GM19239 (cell line): Measurements from ENCODE around the gene WDR86.
A peak's percentile ranks its signal among the peaks of the same experiment; 100 is the strongest.

Experiments
- DNase-seq: peaks from one replicate; pipeline ENCODE4 v3.0.0; 2011; ENCODE audit warnings: low spot score; ENCODE audit not compliant: insufficient read length
- FAIRE-seq: peaks from 2 replicates; lab custom pipeline; 2011; peaks lifted over from hg19 to GRCh38; lab: Jason Lieb, UNC

Gene WDR86

GRCh38 chr7:151381348-151382078 is 28.3 kb downstream of the WDR86 start:
- FAIRE-seq (no peak), DNase-seq (no peak)

GRCh38 chr7:151381098-151381347 is 28.8 kb downstream of the WDR86 start:
- peak; percentile 31 for FAIRE-seq
- no peak for DNase-seq

GRCh38 chr7:151380199-151381097 is 29.4 kb downstream of the WDR86 start:
- FAIRE-seq (no peak), DNase-seq (no peak)

- DNase-seq (no peak), FAIRE-seq (no peak)
Observed at GRCh38 chr7:151379534-151380198, 30.2 kb downstream of the WDR86 start.

GRCh38 chr7:151379193-151379520 is 30.7 kb downstream of the WDR86 start:
- no peak for DNase-seq
- FAIRE-seq: no peak

- DNase-seq (no peak), FAIRE-seq (no peak)
Observed at GRCh38 chr7:151378496-151379192, 31.2 kb downstream of the WDR86 start.

- DNase-seq (no peak), FAIRE-seq (no peak)
Observed at GRCh38 chr7:151378011-151378410, 31.8 kb downstream of the WDR86 start.

GRCh38 chr7:151377406-151377805 is 32.4 kb downstream of the WDR86 start:
- DNase-seq (no peak), FAIRE-seq (no peak)

GRCh38 chr7:151376218-151376902 is 33.5 kb downstream of the WDR86 start:
- FAIRE-seq: no peak
- no peak for DNase-seq

- no peak for FAIRE-seq
- DNase-seq: no peak
Observed at GRCh38 chr7:151375530-151376217, 34.2 kb downstream of the WDR86 start.

GRCh38 chr7:151374726-151375125 is 35.1 kb downstream of the WDR86 start:
- no peak for FAIRE-seq
- no peak for DNase-seq

GRCh38 chr7:151374139-151374538 is 35.7 kb downstream of the WDR86 start:
- FAIRE-seq: no peak
- no peak for DNase-seq

- DNase-seq: no peak
- FAIRE-seq: no peak
Observed at GRCh38 chr7:151373599-151373998, 36.2 kb downstream of the WDR86 start.

- DNase-seq (no peak), FAIRE-seq (no peak)
Observed at GRCh38 chr7:151372612-151373265, 37.1 kb downstream of the WDR86 start.

- no peak for FAIRE-seq
- DNase-seq: no peak
Observed at GRCh38 chr7:151371266-151371665, 38.6 kb downstream of the WDR86 start.

- peak; percentile 75 for DNase-seq
- FAIRE-seq: peak; percentile 71
Observed at GRCh38 chr7:151368136-151368571, 41.7 kb downstream of the WDR86 start.

- FAIRE-seq (no peak), DNase-seq (no peak)
Observed at GRCh38 chr7:151367284-151367683, 42.6 kb downstream of the WDR86 start.

- FAIRE-seq: no peak
Observed at GRCh38 chr7:151366880-151367222, 43.0 kb downstream of the WDR86 start.

More at GRCh38 chr7:151366880-151367222, 43.0 kb downstream of the WDR86 start:
- DNase-seq: no peak
